HG03378 (cell line): Measurements from ENCODE around the gene IVL.

Experiments used
- ATAC-seq: cut with Tn5 transposase; IDR thresholded peaks from one replicate; pipeline ENCODE4 v1.9.1; 2021; ENCODE audit warnings: mild to moderate bottlenecking, moderate library complexity; ENCODE audit not compliant: unreplicated experiment

IVL gene

GRCh38 chr1:152886758-152887409 lies 21.5 kb upstream of the IVL start:
- no peak for ATAC-seq

DNA sequence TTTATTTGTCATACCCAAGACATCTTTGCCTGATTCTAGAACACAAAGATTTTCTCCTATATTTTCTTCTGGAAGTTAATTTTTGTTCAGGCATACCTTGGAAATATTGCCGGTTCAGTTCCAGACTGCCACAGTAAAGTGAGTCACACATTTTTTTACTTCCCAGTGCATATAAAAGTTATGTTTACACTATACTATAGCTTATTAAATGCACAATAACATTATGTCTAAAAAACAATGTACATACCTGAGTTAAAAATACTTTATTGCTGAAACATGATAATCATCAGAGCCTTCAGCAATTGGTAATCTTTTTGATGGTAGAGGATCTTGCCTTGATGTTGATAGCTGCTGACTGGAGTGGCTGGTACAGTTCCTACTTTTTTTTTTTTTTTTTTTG lies 20.2 kb upstream of the IVL start:
- ATAC-seq: no peak

DNA sequence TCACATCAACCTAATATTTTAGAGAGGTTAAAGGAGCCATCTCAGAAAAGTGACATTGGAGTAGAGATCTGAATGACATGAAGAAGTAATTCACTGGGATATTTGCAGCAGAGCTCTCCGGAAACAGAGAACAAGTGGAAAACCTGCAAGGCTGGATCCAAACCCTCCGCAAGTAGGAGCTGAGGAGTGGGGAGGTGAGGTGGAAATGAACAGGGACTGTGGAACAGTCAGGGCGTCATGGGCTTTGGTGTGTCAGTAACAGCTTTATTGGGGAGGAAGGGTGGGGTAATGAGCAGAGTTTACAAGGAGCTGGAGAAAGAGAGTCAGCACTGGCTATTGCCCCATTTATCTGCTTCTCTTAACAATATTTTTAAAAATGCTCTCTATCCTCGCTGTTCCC lies 9.3 kb upstream of the IVL start:
- no peak for ATAC-seq

GRCh38 chr1:152899883-152900282 lies 8.5 kb upstream of the IVL start:
- ATAC-seq: no peak

DNA sequence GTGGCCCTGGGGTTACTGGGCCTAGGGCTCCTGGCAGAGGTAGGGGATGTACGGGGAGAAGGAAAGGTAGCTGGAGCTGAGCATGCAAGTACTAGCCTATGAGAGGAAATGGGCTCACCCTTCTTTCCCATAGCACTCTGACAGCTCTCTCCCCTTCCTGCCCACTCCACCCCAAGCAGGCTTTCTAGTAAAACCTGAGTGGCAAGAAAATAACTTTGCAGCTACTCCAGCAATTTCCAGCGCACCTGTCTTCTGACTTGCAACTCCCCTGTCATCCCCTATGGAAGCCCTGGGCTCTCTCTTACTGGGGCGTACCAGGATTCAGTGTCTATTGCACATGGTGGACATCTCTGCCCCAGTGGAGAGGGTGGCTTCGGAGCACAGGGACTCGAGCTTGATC lies 6.7 kb upstream of the IVL start:
- ATAC-seq: no peak

- ATAC-seq: no peak
Measured at GRCh38 chr1:152902636-152903035, 5.7 kb upstream of the IVL start.

DNA sequence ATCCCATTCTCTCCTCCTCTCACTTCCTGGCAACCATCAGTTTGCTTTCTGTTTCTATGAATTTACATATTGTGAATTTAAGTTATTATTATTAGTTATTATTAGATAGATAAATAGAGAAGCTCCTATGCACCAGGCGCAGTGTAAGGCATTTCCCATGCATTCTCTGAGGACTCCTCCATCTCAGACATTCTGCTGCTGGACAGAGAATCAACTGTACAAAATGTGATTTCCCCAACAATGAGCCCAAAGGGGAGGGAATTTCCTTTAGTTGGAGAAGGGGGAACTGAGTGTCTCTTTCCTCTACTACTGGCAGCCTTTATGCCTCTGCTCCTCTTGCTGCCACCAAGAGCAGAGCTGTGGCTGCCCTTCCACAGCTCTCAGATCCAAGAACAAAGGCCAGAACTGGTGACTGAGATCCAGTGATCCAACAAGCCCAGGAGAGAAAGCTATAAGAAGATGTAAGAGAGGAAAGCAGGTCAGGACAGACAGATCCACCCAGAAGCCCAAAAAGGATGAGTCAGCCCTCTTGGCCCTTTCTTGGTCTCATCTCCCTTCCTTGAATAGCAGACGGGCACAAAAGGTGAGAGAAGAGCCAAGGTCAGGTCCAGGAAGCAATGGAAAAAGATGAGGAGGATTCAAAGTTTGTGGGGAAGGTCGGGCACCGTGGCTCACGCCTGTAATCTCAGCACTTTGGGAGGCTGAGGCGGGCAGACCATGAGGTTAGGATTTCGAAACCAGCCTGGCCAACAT lies 3.5 kb upstream of the IVL start:
- ATAC-seq: no peak

GRCh38 chr1:152906023-152906565 lies 2.3 kb upstream of the IVL start:
- no peak for ATAC-seq

- no peak for ATAC-seq
Measured at GRCh38 chr1:152909206-152909605, 860 bp downstream of the IVL start.

GRCh38 chr1:152912471-152912870 lies 4.1 kb downstream of the IVL start:
- ATAC-seq: no peak

DNA sequence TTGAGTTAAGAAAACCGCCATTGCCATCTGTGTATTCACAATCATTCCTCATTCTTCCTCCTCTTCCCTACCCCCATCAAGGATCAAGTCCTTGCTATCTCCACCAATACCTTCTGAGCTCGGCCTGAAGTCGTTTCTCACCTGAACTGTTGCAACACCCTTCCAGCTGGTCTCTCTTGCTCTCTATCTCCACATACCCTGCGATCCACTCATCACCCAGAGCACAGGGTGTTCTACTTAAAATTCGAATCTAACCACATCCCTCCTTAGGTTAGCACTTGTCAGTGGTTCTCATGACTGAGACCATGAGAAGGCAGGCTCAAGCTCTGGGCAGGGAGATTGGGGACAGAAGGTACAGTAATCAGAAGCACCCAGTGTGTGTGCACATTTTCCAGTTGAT lies 4.6 kb downstream of the IVL start:
- no peak for ATAC-seq

GRCh38 chr1:152917794-152918193 lies 9.4 kb downstream of the IVL start:
- ATAC-seq: no peak

DNA sequence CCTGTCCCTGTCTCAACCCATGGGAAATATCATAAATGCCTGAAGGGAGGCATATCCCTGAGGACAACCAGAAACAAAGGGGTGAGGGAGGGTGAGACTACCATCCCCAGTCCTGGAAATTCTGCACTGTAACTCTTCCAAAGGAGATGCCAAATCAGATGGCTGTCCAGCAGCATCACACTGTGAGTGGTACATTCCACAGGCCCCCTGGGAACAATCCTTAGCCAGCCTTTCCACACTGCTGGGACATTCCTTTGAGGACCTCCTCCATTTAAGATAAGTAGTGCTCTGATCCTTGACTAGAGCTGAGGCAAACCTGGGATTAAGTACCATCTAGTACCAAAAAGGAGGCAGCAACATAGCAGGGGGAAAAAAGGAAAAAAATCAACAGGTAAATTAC lies 10.7 kb downstream of the IVL start:
- ATAC-seq: no peak

GRCh38 chr1:152924191-152924590 lies 15.8 kb downstream of the IVL start:
- no peak for ATAC-seq

DNA sequence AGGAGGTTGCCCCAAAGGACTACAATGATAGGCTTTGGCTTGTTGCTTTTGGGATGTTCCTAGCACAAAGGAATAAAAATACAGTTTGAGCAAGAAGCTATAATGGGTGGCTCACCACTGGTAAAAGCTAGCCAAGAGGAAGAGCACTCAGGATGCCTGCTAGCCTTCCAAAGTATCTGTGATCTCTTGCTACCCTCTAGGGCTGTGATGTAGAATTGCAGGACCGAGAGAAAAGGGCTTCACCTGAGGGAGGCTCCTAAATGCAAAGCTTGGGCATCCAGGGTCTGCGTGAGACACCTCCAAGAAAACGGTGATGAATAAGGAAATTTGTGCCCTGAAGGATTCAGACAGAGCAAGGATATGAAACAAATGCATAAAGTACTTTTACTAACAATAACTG lies 17.7 kb downstream of the IVL start:
- no peak for ATAC-seq

DNA sequence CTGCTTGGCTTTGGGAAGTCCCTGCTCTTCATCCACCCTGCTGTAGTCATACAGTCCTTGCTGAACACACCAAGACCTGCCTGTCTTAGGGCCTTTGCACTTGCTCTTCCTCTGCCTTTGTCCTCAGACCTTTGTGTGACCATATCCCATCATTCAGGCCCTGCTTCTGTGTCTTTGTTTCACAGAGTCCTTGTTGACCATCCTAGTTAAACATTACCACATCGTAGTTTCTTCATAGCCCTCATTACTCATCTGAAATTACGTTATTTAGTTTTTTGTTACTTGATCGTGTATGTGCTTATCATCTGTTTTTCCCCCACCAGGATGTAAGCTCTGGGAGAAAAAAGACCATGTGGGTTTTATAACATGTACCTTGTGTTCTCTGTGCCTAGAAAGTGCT lies 20.3 kb downstream of the IVL start:
- ATAC-seq: no peak

DNA sequence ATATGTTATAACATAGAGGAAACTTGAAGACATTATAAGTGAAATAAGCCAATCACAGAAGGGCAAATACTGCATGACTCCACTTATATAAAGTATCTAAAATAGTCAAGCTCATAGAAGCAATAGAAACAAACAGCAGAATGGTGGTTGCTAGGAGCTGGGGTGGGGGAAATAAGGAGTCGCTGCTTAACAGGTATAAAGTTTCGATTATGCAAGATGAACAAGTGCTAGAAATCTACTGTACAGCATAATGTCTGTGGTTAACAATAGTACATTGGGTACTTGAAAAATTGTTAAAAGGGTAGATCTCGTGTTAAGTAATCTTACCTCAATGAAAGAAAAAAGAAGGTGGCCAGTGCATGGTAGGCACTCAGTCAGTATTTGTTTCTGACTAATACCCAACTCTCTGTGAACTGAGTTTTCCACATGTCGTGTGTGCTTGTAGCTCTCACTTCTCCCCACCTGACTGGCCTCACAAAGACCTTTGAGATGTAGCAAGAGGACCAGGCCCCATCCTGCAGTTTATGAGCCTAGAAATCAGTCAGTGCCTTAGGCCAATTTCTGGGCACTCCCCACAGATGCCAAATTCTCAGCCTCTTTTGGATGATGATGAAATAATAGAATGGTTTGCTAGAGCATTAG lies 23.9 kb downstream of the IVL start:
- no peak for ATAC-seq

GRCh38 chr1:152933196-152933595 lies 24.9 kb downstream of the IVL start:
- no peak for ATAC-seq

- no peak for ATAC-seq
Measured at GRCh38 chr1:152940614-152941013, 32.3 kb downstream of the IVL start.

- no peak for ATAC-seq
Measured at GRCh38 chr1:152941037-152941711, 32.8 kb downstream of the IVL start.

DNA sequence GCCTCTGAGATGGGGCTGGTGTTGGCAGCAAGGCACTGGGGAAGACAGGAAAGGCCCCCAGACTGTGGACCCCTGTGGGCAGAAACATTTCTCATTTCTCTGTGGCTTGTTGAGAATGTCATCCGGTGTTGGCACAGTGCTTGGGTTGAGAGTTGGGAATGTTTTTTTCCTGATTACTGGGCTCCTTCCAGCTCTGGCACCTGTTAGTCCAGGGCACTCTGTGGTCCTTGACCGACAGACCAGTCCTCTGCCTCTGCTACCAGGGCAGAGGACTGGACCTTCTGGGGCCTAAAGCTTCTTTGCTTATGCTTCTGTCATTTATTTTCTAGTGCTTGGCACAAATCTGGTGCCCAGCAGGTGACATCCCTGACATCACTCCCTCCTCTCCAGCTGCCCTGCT lies 33.8 kb downstream of the IVL start:
- no peak for ATAC-seq
